A549 (cell line): ENCODE results near the gene ZFYVE19.

Source experiments
- ATOH8 ChIP-seq: fragments of 250-450 bp; sonication (Bioruptor Pico); IDR thresholded peaks from 2 replicates; pipeline ENCODE4 v1.5.0; 2020; ENCODE audit warnings: low read depth, mild to moderate bottlenecking, moderate library complexity
- CBX2 ChIP-seq: fragments of 200-600 bp; sonication (generic); IDR thresholded peaks from 2 replicates; pipeline ENCODE4 v1.6.1; 2016; ENCODE audit warnings: low read depth, mild to moderate bottlenecking, borderline replicate concordance
- CHD2 ChIP-seq: fragments of 150-350 bp; IDR thresholded peaks from 2 replicates; pipeline ENCODE4 v1.6.1; 2014; ENCODE audit warnings: low read length; ENCODE audit not compliant: partially characterized antibody
- CHD4 ChIP-seq: fragments of 200-600 bp; sonication (generic); IDR thresholded peaks from 2 replicates; pipeline ENCODE4 v1.6.1; 2016; ENCODE audit warnings: antibody characterized with exemption, mild to moderate bottlenecking, borderline replicate concordance
- EHMT2 ChIP-seq: fragments of 200-600 bp; sonication (generic); IDR thresholded peaks from 2 replicates; pipeline ENCODE4 v1.6.1; 2016; ENCODE audit warnings: antibody characterized with exemption, low read depth, mild to moderate bottlenecking, moderate library complexity
- EP300 ChIP-seq, 2 experiments: fragments of >200 bp; sonication (Bioruptor Twin); formaldehyde crosslinking; IDR thresholded peaks; 2 replicates in 1 of 2; 3 replicates in 1 of 2; pipeline ENCODE4 v1.6.1; 2016 to 2017
- NR3C1 ChIP-seq: fragments of >200 bp; sonication (Bioruptor Twin); formaldehyde crosslinking; IDR thresholded peaks from 3 replicates; pipeline ENCODE4 v1.6.1; 2017
- POLR2A ChIP-seq: IDR thresholded peaks from 2 replicates; pipeline ENCODE4 v1.6.1; 2012; ENCODE audit warnings: mild to moderate bottlenecking, low read length
- RAD21 ChIP-seq, 2 experiments: fragments of >200 bp in 1 of 2; sonication (Bioruptor Twin) in 1 of 2; formaldehyde crosslinking in 1 of 2; IDR thresholded peaks in 1 of 2; conservative IDR thresholded peaks in 1 of 2; 2 replicates in 1 of 2; 3 replicates in 1 of 2; pipeline ENCODE4 v1.6.1; 2012 to 2018; ENCODE audit warnings: inconsistent platforms in 1 of 2
- TF ChIP-seq, protein P1 (sequence below): fragments of >200 bp; sonication (Bioruptor Twin); formaldehyde crosslinking; IDR thresholded peaks from 3 replicates; pipeline ENCODE4 v1.5.1; 2016
- TF ChIP-seq, protein P2 (sequence below): fragments of 150-350 bp; IDR thresholded peaks from 2 replicates; pipeline ENCODE4 v1.6.1; 2014; ENCODE audit warnings: low read depth, mild to moderate bottlenecking, low read length

DNA sequence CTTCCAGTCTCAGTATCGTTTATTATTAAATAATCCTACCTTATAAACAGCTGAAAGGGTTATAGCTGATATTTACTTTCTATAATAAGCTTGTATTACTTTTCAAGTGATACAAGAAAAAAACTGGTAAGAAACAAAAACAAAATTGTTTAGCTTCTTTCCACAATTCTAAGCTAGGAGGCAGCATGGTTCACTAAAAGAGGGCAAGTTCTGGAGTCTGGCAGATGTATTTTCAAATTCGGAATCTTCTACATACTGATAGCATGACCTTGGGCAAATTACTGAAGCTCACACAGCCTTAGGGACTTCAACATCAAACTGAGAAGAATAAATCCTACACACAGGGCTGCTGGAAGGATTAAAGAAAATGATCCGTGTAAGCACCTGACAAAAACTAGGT, 21.7 kb upstream of the ZFYVE19 start:
- TF ChIP-seq, protein P1, sequence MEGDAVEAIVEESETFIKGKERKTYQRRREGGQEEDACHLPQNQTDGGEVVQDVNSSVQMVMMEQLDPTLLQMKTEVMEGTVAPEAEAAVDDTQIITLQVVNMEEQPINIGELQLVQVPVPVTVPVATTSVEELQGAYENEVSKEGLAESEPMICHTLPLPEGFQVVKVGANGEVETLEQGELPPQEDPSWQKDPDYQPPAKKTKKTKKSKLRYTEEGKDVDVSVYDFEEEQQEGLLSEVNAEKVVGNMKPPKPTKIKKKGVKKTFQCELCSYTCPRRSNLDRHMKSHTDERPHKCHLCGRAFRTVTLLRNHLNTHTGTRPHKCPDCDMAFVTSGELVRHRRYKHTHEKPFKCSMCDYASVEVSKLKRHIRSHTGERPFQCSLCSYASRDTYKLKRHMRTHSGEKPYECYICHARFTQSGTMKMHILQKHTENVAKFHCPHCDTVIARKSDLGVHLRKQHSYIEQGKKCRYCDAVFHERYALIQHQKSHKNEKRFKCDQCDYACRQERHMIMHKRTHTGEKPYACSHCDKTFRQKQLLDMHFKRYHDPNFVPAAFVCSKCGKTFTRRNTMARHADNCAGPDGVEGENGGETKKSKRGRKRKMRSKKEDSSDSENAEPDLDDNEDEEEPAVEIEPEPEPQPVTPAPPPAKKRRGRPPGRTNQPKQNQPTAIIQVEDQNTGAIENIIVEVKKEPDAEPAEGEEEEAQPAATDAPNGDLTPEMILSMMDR: no peak
- TF ChIP-seq, protein P2, sequence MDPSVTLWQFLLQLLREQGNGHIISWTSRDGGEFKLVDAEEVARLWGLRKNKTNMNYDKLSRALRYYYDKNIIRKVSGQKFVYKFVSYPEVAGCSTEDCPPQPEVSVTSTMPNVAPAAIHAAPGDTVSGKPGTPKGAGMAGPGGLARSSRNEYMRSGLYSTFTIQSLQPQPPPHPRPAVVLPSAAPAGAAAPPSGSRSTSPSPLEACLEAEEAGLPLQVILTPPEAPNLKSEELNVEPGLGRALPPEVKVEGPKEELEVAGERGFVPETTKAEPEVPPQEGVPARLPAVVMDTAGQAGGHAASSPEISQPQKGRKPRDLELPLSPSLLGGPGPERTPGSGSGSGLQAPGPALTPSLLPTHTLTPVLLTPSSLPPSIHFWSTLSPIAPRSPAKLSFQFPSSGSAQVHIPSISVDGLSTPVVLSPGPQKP: no peak
- no peak for TF ChIP-seq ATOH8 (CRISPR knock-in tag)
- no peak for TF ChIP-seq POLR2A
- TF ChIP-seq RAD21 (conservative IDR thresholded peaks at IDR 0.05 in 1 of 2, IDR thresholded peaks at IDR 0.05 in 1 of 2): 0 out of 5 replicates have a peak, but pooled peaks of 1 of the 2 experiments have one; percentile 7
- TF ChIP-seq CHD2: no peak
- no peak for TF ChIP-seq EHMT2
- no peak for TF ChIP-seq NR3C1
- TF ChIP-seq CBX2: no peak
- no peak for TF ChIP-seq EP300 (IDR thresholded peaks at IDR 0.05)
- no peak for TF ChIP-seq CHD4
